Measurements from ENCODE around the gene NAALADL1.

DNA sequence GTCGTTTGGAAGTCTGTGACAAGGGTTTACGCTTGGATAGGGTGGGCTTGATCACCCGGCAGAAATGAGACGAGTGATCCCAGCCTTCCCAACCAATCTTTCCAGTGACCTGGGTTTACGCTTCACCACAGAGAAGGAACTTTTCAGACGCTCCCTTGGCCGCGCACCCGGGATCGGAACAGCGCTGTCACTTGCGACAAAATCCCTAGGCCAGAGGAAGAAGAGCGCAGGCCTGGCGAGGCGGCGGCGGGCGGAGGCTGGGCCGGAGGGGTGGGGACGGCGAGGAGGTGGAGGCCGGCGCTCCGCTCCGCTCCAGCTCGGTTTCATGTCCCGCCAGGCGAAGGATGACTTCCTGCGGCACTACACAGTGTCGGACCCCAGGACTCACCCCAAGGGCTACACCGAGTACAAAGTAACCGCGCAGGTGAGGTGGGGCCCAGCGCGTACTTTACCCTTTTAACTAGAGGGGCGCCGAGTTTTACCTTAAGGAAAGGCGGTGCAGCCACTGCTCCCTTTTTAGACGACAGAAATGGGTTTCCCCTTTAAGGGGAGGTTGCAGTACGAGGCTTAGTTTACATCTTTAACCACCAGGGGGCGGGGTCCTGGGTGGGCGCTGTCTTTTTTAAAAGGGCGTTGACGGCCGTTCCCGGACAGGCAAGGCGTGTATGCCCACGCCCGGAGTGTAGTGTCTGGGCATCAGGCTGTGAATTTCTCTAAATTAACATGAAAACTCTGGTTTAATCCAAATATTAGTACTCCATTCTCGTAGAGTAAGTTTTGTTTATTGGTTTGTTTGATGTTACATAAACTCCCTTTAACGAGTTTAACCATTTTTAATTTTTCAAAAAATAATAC lies 30.9 kb downstream of the NAALADL1 start, which contains the start of gene SNX15:
- TF ChIP-seq, protein P1, sequence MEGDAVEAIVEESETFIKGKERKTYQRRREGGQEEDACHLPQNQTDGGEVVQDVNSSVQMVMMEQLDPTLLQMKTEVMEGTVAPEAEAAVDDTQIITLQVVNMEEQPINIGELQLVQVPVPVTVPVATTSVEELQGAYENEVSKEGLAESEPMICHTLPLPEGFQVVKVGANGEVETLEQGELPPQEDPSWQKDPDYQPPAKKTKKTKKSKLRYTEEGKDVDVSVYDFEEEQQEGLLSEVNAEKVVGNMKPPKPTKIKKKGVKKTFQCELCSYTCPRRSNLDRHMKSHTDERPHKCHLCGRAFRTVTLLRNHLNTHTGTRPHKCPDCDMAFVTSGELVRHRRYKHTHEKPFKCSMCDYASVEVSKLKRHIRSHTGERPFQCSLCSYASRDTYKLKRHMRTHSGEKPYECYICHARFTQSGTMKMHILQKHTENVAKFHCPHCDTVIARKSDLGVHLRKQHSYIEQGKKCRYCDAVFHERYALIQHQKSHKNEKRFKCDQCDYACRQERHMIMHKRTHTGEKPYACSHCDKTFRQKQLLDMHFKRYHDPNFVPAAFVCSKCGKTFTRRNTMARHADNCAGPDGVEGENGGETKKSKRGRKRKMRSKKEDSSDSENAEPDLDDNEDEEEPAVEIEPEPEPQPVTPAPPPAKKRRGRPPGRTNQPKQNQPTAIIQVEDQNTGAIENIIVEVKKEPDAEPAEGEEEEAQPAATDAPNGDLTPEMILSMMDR (IDR thresholded peaks at IDR 0.05): peak; percentile 68 to 90 (median 78)
- peak; percentile 71 to 80 for TF ChIP-seq POLR2A (IDR thresholded peaks at IDR 0.05)
